Osteoblast (primary cell): ENCODE data around the gene SMAD5. TPM values are rescaled to one million over a fixed set of nuclear protein-coding genes. Genes with fewer than 3 reads are reported as not detected.

Experiments
- DNase-seq: peaks from one replicate; pipeline ENCODE4 v3.0.0; 2011; ENCODE audit warnings: low spot score, mixed read lengths; ENCODE audit not compliant: insufficient read length; ENCODE audit errors: missing footprints
- H2AFZ ChIP-seq: 2 replicates; pipeline ENCODE4 v1.6.0; 2011; ENCODE audit warnings: mild to moderate bottlenecking, low read length
- H3K27ac ChIP-seq: 2 replicates; pipeline ENCODE4 v1.5.1; 2011; ENCODE audit warnings: mild to moderate bottlenecking, low read depth, low read length, moderate library complexity
- H3K27me3 ChIP-seq: 2 replicates; pipeline ENCODE4 v1.6.0; 2012; ENCODE audit warnings: mild to moderate bottlenecking, control low read depth, inconsistent platforms, low read length, moderate library complexity; ENCODE audit not compliant: insufficient read depth
- H3K36me3 ChIP-seq: 2 replicates; pipeline ENCODE4 v1.5.1; 2011; ENCODE audit warnings: mild to moderate bottlenecking, low read length, control low read depth, moderate library complexity; ENCODE audit not compliant: insufficient read depth
- H3K4me1 ChIP-seq: 2 replicates; pipeline ENCODE4 v1.5.1; 2011; ENCODE audit warnings: mild to moderate bottlenecking, low read length, control low read depth, moderate library complexity; ENCODE audit not compliant: insufficient read depth
- H3K4me2 ChIP-seq: 2 replicates; pipeline ENCODE4 v1.6.0; 2011; ENCODE audit warnings: mild to moderate bottlenecking, low read length; ENCODE audit not compliant: insufficient read depth
- H3K4me3 ChIP-seq: fragments of 200-600 bp; sonication (generic); 3 replicates; pipeline ENCODE4 v1.5.1; 2012; ENCODE audit warnings: mild to moderate bottlenecking, low read length, inconsistent platforms; ENCODE audit not compliant: insufficient read depth
- H3K79me2 ChIP-seq: 2 replicates; pipeline ENCODE4 v1.6.0; 2012; ENCODE audit warnings: mild to moderate bottlenecking, low read length, control low read depth, inconsistent platforms; ENCODE audit not compliant: insufficient read depth
- H3K9me3 ChIP-seq: 2 replicates; pipeline ENCODE4 v1.5.1; 2011; ENCODE audit warnings: low read depth, low read length, control low read depth
- H4K20me1 ChIP-seq: 2 replicates; pipeline ENCODE4 v1.6.0; 2012; ENCODE audit warnings: mild to moderate bottlenecking, low read length, control low read depth; ENCODE audit not compliant: insufficient read depth
- total RNA-seq: library from RNA; depleted of rRNA; stranded (reverse); fragments of >200 nt; gene quantifications from 2 replicates; pipeline ENCODE4 v1.2.3, GENCODE V29; 2012
- TF ChIP-seq, protein P1 (sequence below): IDR thresholded peaks from 2 replicates; pipeline ENCODE4 v1.5.1; 2011; ENCODE audit warnings: mild to moderate bottlenecking, low read depth, low read length, moderate library complexity; ENCODE audit errors: extremely low read depth

The SMAD5 gene
- total RNA-seq, 1 donor: 58.6 TPM

DNA sequence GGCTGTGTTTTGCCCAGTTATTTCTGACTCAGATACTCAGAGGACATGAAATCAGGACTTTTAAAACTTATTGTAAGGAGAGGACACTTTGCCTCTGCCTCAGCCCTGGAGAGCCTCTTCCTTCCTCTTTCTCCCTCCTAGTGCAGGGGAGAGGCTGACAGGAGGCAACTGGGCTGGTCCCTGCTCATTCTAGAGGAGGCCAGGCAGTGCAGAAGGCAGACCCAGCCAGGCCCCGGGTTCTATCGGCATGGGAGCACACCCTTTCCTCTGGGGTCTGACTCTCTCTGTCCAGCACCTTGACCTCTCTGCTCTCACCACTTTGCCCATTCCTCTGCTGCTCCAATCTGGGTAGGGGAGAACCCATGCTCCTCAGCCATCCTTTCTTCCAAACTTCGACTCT lies 76.3 kb downstream of the SMAD5 start:
- no peak overlapping the region for H2AFZ ChIP-seq
- H3K27me3 ChIP-seq: peaks cover 2% of the 10 kb centered on the region
- H3K27ac ChIP-seq: no peak overlapping the region
- no peak overlapping the region for H3K4me2 ChIP-seq
- TF ChIP-seq, protein P1, sequence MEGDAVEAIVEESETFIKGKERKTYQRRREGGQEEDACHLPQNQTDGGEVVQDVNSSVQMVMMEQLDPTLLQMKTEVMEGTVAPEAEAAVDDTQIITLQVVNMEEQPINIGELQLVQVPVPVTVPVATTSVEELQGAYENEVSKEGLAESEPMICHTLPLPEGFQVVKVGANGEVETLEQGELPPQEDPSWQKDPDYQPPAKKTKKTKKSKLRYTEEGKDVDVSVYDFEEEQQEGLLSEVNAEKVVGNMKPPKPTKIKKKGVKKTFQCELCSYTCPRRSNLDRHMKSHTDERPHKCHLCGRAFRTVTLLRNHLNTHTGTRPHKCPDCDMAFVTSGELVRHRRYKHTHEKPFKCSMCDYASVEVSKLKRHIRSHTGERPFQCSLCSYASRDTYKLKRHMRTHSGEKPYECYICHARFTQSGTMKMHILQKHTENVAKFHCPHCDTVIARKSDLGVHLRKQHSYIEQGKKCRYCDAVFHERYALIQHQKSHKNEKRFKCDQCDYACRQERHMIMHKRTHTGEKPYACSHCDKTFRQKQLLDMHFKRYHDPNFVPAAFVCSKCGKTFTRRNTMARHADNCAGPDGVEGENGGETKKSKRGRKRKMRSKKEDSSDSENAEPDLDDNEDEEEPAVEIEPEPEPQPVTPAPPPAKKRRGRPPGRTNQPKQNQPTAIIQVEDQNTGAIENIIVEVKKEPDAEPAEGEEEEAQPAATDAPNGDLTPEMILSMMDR: no peak
- no peaks in the 10 kb centered on the region for H3K36me3 ChIP-seq
- H3K79me2 ChIP-seq: no peaks in the 10 kb centered on the region
- no peaks in the 10 kb centered on the region for H3K9me3 ChIP-seq
- no peak for DNase-seq
- no peaks in the 10 kb centered on the region for H3K4me1 ChIP-seq
- no peaks in the 10 kb centered on the region for H4K20me1 ChIP-seq
- H3K4me3 ChIP-seq: no peak overlapping the region

DNA sequence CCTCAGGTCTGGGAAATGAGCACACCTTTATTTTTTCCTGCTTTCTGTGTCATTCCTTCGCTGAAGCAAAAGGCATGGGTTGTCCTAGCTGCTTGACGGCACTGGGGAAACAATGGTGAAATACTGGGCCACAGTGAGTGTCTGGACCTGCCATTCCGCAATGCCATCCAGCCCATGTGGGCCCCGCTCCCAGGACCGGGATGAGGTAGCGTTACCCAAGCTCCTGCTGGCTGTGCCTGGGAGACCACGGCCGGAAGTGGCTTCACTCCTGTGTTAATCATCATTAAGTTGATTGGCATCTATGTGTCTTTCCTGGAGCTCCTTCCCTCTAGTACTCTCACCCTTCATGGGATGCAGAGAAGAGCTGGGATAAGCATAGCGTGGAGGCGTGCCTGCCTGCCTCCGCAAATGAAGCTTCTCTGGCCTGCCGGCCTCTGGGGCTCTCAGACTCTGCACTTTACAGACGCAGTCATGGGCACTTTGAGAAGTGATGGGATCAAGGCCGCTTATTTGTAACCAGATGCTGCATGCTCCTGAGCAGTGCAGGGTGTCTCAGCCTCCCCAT lies 76.8 kb downstream of the SMAD5 start:
- Histone ChIP-seq H4K20me1 (no peaks in the 10 kb centered on the region), H3K4me1 (no peaks in the 10 kb centered on the region), H3K4me3 (no peak overlapping the region), H3K36me3 (no peaks in the 10 kb centered on the region), H3K27me3 (peaks cover 2% of the 10 kb centered on the region), H3K4me2 (no peak overlapping the region), H3K79me2 (no peaks in the 10 kb centered on the region), H2AFZ (no peak overlapping the region), H3K9me3 (no peaks in the 10 kb centered on the region), H3K27ac (no peak overlapping the region)
- TF ChIP-seq, protein P1: no peak
- no peak for DNase-seq

DNA sequence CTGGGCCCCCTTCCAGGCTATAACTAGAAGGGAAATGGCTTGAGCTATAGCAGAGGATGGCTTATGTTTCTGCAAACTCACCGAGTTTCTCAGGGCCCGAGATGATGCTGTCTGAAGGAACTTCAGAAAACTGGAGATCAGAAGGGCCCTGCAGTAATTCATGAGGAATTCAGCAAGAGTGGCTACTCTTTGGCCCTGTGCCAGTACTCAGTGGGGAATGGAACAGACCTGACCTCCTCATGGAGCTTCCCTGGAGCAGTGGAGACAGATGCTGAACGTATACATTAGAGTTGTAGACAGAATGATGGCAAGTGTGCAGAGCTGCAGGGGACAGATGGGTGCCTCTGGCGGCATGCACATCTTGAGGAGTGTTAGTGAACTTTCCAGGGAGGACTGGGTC lies 77.6 kb downstream of the SMAD5 start:
- DNase-seq: no peak
- Histone ChIP-seq H3K9me3 (no peaks in the 10 kb centered on the region), H2AFZ (no peak overlapping the region)

DNA sequence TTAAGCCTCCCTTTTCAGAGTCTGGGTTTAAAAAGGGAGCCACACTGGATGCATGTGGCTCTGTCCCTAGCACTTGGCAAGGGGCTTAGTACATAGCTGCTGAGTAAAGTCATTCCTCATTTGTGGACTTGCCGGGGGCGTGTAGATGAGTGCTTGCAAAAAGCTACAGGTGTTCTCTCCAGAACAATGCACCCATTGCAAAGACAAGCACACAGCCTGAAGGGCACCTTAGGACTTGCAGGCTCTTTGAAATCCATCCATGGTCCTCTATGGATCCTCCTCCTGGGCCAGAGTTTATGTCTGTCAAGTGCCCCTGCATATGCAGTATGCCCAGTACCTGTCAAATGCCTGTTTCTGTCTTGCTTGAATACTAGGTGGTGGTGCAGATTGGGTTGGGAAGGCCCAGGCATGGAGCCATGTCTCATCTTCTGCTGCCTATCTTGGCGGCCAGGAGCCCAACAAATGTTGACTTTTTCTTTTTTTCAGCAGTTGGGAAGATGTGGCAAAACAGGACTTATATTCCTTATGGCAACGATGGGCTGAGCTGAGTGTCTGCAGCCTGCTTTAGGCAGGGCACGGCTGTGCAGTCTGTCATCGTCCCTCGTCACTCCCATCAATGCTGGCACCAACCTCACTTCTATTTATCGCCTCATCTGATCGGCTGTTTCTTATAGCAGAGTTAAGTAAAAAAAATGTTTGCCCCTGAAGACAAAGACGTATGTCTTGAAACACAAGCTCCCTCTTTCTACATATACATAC lies 78.8 kb downstream of the SMAD5 start:
- no peaks in the 10 kb centered on the region for H4K20me1 ChIP-seq
- no peak overlapping the region for H3K27ac ChIP-seq
- no peaks in the 10 kb centered on the region for H3K4me1 ChIP-seq
- peaks cover 2% of the 10 kb centered on the region for H3K27me3 ChIP-seq
- no peak overlapping the region for H3K4me3 ChIP-seq
- TF ChIP-seq, protein P1: no peak
- H2AFZ ChIP-seq: no peak overlapping the region
- no peak for DNase-seq
- H3K36me3 ChIP-seq: no peaks in the 10 kb centered on the region
- H3K9me3 ChIP-seq: no peaks in the 10 kb centered on the region
- no peak overlapping the region for H3K4me2 ChIP-seq
- H3K79me2 ChIP-seq: no peaks in the 10 kb centered on the region

More for the DNA sequence above, 77.6 kb downstream of the SMAD5 start:
- H3K27ac ChIP-seq: no peak overlapping the region
- no peaks in the 10 kb centered on the region for H3K36me3 ChIP-seq
- H3K27me3 ChIP-seq: peaks cover 2% of the 10 kb centered on the region
- H3K4me2 ChIP-seq: no peak overlapping the region
- H3K4me1 ChIP-seq: no peaks in the 10 kb centered on the region
- no peak overlapping the region for H3K4me3 ChIP-seq
- no peaks in the 10 kb centered on the region for H4K20me1 ChIP-seq
- TF ChIP-seq, protein P1: no peak
- H3K79me2 ChIP-seq: no peaks in the 10 kb centered on the region
